NK-92 (cell line): Measurements from ENCODE around the gene FCRL6.

Source experiments
- DNase-seq: peaks from one replicate; lab custom pipeline; 2025; ENCODE audit not compliant: unreplicated experiment; lab: John Stamatoyannopoulos, UW

FCRL6 gene, protein sequence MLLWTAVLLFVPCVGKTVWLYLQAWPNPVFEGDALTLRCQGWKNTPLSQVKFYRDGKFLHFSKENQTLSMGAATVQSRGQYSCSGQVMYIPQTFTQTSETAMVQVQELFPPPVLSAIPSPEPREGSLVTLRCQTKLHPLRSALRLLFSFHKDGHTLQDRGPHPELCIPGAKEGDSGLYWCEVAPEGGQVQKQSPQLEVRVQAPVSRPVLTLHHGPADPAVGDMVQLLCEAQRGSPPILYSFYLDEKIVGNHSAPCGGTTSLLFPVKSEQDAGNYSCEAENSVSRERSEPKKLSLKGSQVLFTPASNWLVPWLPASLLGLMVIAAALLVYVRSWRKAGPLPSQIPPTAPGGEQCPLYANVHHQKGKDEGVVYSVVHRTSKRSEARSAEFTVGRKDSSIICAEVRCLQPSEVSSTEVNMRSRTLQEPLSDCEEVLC

DNA sequence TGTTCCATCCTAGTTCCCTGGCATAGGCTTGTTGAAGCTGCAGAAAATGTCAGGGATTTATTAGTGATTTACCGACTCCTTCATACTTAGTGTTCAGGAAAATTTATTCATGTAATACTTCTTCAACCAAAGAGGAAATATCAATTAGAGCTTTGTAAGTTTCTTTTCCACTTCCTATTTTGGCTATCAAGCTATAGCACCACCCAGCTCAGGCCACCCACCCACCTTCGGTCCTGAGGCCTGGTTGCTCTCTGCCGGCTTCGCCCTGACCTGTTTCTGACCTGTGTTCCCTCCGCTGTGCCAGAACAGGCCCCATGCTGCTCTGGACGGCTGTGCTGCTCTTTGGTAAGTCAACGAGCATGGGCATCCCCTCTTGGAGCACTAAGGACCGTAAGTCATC is at the start of gene FCRL6:
Gene FCRL6, plus strand, starts transcription at position 250 of the 400 bp plus-strand sequence. Its CDS starts 65 bp downstream, at position 315.
- DNase-seq, result no peak

DNA sequence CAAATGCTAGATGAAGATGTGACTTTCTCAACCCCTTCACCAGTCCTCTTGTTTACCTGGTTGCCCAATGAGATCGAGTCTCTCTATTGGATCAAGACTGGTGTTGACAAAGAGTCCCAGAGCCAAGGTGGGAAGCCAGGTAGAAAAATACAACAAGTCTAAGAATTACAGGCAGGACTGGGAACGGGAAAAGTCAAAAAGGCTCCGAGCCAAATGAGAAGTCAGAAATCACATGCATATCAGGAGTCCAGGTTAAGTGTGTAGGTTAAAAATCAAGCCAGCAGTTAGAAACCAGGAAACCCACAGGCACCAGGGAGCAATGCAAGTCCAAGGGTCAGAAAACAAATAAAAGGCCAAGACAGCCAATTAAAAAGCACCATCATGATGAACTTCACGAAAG is 48.8 kb upstream of the FCRL6 start:
- DNase-seq, result no peak

DNA sequence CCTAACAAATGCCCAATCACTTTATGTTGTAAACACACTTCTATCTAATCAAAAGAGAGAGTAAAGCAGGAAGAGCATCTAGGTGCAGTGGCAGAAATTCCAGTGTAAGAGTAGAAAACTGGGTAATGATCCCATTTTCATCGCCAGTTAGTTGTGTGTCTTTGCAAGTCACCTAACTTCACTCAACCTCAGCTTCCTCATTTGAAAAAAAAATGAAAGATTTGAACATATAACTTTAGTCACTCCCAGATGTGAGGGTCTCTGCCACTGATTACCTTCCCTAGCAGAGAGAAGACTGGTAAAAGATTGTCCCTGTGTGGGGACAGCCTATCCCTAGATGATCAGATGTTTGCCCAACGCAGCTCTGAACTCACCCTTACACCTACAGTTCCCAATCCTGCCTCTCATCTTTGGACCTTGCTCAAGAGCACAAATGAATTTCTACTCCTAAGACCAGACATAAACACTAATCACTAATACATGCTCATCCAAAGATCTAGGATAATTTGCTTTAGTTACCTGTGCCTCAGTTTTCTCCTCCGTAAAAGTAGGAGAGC is 46.6 kb upstream of the FCRL6 start:
- DNase-seq, result no peak

DNA sequence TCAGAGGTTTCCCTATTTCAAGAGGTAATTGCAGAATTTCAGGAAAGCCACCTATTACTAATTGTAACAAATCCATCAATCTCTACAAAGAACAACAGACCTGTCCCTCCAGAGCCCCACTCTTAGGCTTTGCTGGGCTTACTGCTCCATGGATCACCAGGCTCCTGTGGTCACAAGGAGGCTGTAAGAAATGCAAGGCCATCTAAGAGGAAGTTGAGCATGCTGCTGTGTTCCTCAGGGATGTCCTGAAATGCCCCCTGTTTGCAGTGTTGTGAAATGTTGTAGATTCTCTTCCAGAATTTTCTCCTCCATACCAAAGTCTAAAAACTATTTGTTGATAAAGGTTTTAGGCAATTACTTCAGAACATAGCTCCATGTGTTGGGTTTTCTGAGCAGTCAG is 45.8 kb upstream of the FCRL6 start:
- no peak for DNase-seq

DNA sequence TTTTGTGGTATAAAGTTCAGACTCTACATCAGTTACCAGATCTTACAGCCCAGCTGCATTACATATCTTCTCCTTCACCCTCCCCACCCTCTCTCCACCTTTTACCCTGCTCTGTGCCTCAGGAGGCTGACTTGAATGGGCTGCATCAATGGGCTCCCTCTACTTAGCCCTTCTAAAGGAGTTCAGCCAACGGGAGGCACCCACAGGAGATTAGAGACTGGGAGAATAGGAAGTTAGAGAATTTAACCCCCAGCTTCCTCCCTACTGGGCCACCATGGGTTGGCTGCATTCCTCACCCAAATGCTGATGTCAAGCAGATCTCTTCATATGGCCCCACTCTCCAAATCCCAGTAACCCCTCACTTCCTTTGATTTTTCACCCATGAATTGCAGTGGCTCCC is 38.5 kb upstream of the FCRL6 start:
- DNase-seq, result no peak

DNA sequence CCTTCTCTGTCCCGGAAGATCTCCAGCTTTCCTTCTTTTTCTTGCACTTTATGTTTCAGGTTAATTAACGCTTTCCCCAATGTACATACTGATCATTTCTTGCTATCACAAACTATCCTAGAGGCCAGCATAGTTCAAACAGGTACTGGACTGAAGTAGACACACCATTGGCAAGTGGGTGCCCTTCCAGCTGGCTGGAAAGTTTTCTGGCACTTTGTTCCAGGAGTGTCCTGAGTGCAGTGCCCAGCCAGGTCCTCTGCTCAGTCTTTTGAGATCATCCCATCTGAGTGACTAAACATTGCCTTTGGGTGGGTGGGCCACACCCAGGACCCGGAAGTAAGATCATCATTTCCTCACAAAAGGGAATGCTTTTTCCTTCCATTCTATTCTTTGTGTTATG is 36.4 kb upstream of the FCRL6 start:
- no peak for DNase-seq

DNA sequence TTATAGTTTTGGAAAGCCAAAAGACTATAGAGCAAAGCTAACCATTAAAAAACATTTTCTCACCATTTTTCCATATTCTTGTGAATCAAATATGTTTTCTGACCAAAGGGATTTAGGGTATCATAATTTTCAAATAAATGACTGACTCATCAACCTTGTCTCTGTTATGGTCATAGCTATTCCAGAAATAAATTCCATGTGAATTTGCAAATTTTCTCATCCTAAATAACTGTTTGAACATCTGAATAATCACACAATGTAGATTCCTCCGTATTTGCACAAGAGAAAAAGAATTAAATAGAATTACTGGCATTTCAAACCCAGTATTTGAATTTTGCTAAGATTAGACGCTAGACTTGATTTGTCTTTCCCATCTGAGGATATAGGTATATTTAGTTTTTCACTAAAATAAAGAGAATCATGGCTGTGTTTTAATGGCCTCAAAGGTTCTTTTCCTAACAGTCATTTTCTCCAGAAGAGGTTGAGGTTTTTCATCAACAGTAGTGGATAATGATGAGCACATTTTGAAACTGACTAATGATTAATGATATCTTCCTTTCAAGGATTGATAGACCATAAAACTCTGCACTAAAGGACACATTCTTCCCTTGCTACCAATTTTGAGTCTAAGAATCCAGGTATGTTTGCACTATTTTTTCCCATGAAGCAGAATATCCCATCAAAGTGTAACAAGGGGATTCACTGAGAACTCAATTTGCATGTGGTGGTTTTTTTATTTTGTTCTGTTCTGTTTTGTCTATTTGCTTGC is 30.8 kb upstream of the FCRL6 start:
- no peak for DNase-seq

DNA sequence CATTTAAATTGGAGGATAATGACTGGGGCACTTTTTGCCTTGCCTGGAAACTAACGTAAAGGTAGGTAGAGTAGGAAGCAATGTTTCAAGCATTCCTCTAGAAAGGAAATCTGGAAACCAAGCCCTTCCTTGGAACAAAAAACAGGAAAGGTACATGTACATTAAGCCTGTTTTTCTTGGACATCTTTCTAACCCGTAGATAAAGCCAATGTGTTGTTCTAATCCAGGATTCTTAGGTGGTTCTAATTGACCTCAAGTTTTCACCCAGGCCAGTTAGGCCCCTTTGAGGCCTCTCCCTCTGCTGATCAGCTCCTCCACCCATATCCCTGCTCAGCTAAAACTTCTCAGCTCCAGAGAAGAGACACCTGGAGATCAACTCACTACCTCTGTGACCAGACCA is 27.7 kb upstream of the FCRL6 start:
- no peak for DNase-seq

DNA sequence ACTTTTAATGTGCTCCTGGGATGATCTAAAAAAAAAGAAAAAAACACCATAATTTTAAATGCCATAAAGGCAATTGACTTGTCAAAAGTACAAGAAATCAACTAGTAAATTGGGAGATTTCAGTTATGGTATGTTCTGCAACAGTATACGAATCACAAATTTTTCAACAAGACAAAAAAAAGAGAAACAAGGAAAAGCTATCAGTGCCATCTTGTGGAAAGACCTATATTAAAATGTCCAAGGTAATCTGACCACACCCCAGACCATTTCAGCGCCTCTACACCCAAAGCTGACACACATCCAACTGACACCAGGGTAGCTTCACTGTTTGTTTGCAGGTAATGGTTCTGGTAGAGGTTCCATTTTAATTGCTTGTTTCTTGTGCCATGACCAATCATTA is 26.4 kb upstream of the FCRL6 start:
- no peak for DNase-seq

DNA sequence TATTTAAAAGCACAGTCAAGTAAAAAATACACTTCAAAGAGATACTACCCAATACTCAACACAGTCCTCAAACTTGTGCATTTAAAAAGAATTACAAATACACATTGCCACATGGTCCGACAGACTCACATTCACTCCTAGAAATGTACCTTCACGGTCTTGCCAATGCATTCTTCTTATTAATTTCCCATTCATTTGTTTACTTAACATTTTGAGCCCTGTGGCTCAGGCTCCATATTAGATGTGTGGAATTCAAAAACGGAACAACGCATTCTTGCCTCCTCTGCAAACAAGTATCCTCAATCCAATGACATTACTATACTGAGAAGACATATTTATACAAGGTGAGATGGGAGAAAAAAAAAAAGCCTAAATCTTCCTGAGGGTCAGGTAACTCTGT is 23.9 kb upstream of the FCRL6 start:
- DNase-seq, result no peak

DNA sequence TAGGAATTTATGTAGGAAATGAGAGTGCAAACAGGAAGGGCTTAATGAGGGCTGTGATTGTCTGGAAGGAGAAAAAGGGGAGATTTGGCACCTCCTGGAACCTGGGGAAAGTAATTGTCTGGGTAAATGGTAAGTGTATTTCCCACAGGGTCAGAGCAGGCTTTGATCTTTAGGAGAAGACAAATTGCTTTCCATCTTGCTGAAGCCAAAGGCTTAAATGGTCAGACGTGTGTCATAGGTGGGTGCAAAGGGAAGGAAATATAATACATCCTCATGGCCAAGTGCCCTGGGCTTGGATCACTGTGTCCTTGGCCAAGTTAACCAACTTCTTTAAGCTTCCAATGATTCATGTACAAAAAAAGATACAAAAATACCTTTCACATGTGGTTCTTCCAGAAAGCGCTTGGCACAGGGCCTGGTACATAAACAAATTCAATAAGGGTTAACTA is 22.7 kb upstream of the FCRL6 start:
- no peak for DNase-seq

DNA sequence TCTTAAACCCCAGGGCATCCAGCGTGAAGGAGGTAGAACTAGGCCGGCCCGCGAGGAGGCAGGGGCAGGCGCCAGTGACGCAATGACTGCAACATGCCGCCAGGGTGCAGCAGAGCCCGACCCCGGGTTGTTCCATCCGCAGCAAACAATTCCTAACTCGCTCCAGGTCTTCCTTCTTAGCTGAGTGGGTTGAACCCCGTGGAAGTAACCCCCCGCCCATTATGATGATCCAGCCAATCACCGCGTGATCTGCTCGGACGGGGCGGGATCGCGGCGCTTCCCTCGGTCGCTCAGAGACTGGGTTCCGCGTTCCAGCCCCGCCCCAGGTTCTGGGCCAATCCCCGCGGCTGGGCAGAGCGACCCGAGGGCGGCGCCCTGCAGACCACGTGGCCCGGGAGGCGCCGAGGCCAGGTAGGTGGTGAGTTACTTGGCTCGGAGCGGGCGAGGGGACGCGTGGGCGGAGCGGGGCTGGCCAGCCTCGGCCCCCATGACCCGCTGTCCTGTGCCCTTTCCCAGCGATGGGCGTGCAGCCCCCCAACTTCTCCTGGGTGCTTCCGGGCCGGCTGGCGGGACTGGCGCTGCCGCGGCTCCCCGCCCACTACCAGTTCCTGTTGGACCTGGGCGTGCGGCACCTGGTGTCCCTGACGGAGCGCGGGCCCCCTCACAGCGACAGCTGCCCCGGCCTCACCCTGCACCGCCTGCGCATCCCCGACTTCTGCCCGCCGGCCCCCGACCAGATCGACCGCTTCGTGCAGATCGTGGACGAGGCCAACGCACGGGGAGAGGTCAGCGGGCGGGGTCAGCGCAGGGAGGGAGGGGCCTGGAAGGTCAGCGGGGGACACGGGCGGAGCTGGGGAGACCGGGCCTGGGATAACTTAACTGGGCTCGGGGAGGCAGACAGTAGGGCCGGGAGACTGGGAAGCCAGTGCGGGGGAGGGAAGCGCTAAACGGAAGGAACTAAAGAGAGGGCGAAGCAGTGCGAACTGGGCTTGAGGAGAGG is 21.3 kb upstream of the FCRL6 start, which contains the start of gene DUSP23:
Gene DUSP23, plus strand, starts transcription at position 380 of the 1,000 bp plus-strand sequence. Its CDS starts 139 bp downstream, at position 519.
- peak; percentile 57 for DNase-seq

DNA sequence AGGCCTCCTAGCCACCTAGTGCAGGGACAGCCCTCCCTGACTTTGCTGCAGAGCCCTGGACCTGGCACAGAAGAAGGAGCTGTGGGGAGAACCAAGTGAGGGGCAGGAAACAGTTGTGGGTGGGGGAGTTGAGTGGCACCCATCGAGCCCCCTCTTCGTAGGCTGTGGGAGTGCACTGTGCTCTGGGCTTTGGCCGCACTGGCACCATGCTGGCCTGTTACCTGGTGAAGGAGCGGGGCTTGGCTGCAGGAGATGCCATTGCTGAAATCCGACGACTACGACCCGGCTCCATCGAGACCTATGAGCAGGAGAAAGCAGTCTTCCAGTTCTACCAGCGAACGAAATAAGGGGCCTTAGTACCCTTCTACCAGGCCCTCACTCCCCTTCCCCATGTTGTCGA is 20.2 kb upstream of the FCRL6 start:
- no peak for DNase-seq

DNA sequence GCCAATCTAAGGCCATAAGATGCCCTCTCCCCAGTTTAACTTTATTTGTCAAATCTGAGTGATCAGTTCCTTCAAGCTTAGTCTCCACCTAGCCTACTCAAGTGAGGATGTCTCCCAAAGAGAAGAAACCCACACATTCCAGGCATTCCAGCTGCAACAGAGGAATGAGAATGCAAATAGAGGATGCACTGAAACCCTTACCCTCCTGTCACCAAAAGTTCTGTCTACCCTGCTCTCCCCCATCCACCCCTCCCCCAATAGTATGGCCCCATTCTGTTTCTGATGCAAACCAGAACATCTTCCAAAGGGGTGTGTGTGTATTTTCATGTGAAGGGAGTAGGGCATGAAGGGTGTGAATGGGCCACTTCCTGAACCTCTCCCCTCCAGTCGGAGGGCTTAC is 18.4 kb upstream of the FCRL6 start:
- no peak for DNase-seq

DNA sequence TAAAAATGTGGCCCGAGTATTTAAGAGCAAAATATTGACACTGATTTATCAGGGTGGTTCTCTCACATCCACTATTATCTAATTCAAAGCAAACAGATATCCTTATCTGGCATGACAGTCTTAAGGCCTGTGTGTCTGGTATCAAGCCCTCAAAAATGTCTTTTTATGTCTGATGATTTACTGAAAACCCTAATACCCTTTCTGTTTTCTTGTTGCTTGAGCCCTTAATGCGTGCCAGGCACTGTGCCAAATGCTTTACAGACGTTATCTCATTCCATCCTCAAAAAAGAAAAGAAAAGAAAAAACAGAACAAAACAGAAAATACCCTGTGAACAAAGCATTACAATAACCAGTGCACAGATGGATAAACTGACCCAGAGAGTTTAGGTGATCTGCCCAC is 15.7 kb upstream of the FCRL6 start:
- DNase-seq, result no peak

DNA sequence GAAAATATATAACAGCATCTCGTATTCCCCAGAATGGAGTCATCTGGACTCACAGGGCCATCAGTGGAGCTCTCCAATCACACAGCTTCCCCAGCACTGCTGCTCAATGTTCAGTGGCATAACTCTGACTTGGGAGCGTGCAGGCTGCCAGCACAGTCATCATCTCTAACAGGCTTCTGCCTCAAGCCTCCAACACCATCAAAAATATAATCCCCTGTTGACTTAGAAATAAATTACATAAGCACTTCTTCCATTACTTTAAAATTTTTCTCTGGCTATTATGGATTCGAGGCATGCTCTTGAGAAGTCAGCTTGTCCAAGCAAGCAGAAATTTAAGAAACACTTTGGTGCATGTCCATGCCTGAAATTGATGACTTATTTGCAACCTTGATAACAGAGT is 15.2 kb upstream of the FCRL6 start:
- DNase-seq, result no peak

DNA sequence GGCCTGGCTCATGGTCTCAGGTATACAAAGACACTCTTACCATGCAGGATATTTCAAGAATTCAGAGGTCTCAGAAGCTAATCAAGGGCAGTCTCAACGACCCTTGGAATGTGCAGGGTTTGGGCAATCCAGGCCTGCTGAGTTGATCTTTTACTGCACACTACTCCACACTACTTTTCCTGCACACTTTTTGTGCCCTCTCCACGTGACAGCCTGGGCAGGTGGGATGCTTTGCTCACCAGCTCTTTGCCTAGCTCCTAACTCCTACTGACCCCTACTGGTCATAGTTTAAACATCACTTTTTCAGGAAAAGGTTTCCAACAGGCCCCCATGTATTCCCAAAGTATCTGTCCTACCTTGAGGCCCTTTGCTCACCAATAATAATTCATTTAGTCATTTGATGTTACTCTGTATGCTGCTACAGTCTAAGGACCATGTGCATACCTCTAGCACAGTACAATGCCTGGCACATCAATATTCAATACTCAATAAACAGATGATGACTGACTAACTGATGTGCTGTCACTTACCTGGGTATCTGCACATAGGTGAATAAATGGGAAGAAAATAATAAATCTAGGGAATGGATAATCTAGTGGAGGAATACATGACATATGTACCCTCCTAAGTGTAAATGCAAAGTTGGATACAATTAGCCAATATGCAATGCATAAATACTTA is 11.8 kb upstream of the FCRL6 start:
- DNase-seq, result no peak

DNA sequence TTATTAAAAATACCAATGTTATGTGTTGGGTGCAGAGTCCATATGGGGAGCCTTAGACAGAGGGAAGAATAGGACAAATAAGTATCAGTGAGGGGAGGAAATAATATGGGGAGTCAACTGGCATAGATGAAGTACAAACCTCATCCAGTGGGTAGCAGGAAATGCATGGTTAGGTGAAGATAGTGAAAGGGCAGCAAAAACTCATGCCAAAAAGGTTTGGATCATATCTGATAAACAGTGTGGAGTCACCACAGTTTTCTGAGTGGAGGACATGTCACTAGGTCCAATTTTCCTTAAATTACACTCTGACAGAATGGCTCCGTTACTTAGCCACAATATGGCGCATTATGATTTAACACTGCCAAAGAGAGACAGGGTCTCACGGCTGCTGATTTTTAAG is 11.1 kb upstream of the FCRL6 start:
- no peak for DNase-seq

DNA sequence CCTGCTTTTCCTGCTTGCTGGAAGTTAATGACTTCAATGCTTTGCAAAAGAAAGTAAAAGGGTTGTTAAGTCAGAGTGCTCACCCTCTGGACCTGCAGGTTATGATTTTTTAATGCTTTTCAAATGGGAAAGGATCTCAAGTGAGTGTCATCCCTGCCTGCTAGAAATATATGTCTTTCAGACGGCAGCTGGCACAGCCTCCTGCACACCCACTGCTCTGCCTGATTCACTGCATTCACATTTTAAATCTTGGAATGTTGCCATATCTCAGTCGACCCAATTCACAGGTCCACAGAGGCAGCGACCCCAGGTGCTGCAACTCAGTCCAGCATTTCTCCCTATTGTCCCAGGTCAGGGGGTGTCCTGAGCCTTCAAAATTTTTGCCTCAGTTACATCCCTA is 10.7 kb upstream of the FCRL6 start:
- DNase-seq, result no peak

DNA sequence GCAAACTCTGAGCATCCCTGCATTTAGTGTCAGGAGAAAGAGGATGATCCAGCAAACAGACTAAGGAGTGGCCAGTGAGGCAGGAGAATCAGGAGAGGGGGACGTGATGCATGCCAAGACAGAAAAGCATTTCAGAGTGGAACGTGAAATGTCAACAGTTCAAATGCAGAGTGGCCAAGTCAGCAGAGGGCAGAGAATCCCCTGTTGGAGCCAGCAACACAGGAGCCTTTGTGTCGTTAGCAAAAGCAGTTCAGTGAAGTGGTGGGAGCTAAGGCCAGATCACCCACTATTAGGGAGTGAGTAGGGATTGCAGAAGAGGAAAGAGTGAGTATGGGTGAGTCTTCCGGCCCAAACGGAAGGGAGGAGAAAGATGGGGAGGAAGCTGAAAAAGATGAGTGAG is 6.6 kb upstream of the FCRL6 start:
- DNase-seq, result no peak
